GM21515 (cell line): ENCODE data around the gene TPST2.
A peak's percentile ranks its signal among the peaks of the same experiment; 100 is the strongest.

Source experiments
- ATAC-seq: cut with Tn5 transposase; IDR thresholded peaks from one replicate; pipeline ENCODE4 v1.9.1; 2021; ENCODE audit not compliant: unreplicated experiment

Gene TPST2

GRCh38 chr22:26503758-26504157, 86.2 kb downstream of the TPST2 start:
- no peak for ATAC-seq

- no peak for ATAC-seq
These were observed 87.0 kb downstream of the TPST2 start for GRCh38 chr22:26502688-26503561.

GRCh38 chr22:26501996-26502395, 87.9 kb downstream of the TPST2 start:
- no peak for ATAC-seq

GRCh38 chr22:26499188-26499703, 90.7 kb downstream of the TPST2 start:
- no peak for ATAC-seq

- ATAC-seq = no peak
These were observed 93.5 kb downstream of the TPST2 start for GRCh38 chr22:26496456-26496855.

GRCh38 chr22:26494506-26494905, 95.4 kb downstream of the TPST2 start:
- ATAC-seq = no peak

GRCh38 chr22:26492220-26492619, 97.7 kb downstream of the TPST2 start:
- ATAC-seq = no peak

GRCh38 chr22:26489447-26490036, 100.4 kb downstream of the TPST2 start:
- no peak for ATAC-seq

- ATAC-seq = no peak
These were observed 101.9 kb downstream of the TPST2 start for GRCh38 chr22:26487996-26488395.

GRCh38 chr22:26486394-26486793, 103.5 kb downstream of the TPST2 start:
- ATAC-seq = no peak

- ATAC-seq = no peak
These were observed 104.0 kb downstream of the TPST2 start for GRCh38 chr22:26485806-26486390.

GRCh38 chr22:26485013-26485412, 104.9 kb downstream of the TPST2 start:
- no peak for ATAC-seq

- ATAC-seq = peak; percentile 16
These were observed 105.6 kb downstream of the TPST2 start for GRCh38 chr22:26484360-26484706.

GRCh38 chr22:26483439-26484359, 106.2 kb downstream of the TPST2 start, which contains the start of the genes HPS4 and SRRD:
TSS of gene HPS4 (minus strand) at chr22:26483783. CDS start at chr22:26481762, 2,021 bp downstream.
TSS of gene SRRD (plus strand) at chr22:26483877. CDS start at chr22:26483891, 14 bp downstream.
- ATAC-seq = peak; percentile 62

GRCh38 chr22:26483043-26483438, 106.9 kb downstream of the TPST2 start:
- peak; percentile 2 for ATAC-seq

- no peak for ATAC-seq
These were observed 107.8 kb downstream of the TPST2 start for GRCh38 chr22:26482161-26482560.

- no peak for ATAC-seq
These were observed 108.2 kb downstream of the TPST2 start for GRCh38 chr22:26481694-26482093.

GRCh38 chr22:26481112-26481693, 108.7 kb downstream of the TPST2 start:
- ATAC-seq = no peak

- ATAC-seq = no peak
These were observed 109.4 kb downstream of the TPST2 start for GRCh38 chr22:26480611-26480932.

- ATAC-seq = no peak
These were observed 109.9 kb downstream of the TPST2 start for GRCh38 chr22:26479792-26480610.
